Islet precursor cell (in vitro differentiated cells): ENCODE measurements around the gene AXIN1.
"Not testable (repeated sequence)": the region's sequence is repeated elsewhere in the genome, so short reads cannot be mapped to it uniquely, and the experiment has no call there.

Experiments used
- DNase-seq: peaks from one replicate; pipeline ENCODE4 v3.0.0-alpha.2; 2018

AXIN1 gene

DNA sequence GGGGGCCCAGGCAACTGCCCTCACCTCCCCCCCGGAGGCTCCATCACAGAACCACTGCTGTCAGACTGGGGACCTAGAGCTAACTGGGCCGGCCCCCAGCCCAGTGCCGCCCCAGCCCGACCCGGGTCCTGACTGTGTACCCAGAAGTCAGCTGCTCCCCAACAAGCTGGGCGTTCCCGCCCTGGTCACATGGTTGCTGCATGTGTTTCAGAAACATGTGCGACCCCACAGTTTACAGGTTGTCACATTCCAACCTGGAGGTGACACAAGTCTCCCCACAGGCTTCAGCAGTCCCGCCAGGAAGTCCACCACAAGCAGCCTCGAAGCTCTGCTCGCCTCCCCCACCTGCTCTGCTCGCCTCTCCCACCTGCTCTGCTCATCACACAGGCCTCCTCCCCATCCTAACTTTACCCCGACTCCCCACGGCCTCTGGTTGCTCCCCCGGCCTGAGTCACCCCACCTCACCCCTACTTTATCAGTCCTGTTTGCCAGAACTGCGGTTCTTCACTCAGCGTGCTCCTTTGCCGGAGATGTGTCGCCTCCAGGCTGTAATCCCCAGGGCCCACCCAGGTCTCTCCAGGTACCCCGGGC lies 16.8 kb upstream of the AXIN1 start:
- no peak for DNase-seq

DNA sequence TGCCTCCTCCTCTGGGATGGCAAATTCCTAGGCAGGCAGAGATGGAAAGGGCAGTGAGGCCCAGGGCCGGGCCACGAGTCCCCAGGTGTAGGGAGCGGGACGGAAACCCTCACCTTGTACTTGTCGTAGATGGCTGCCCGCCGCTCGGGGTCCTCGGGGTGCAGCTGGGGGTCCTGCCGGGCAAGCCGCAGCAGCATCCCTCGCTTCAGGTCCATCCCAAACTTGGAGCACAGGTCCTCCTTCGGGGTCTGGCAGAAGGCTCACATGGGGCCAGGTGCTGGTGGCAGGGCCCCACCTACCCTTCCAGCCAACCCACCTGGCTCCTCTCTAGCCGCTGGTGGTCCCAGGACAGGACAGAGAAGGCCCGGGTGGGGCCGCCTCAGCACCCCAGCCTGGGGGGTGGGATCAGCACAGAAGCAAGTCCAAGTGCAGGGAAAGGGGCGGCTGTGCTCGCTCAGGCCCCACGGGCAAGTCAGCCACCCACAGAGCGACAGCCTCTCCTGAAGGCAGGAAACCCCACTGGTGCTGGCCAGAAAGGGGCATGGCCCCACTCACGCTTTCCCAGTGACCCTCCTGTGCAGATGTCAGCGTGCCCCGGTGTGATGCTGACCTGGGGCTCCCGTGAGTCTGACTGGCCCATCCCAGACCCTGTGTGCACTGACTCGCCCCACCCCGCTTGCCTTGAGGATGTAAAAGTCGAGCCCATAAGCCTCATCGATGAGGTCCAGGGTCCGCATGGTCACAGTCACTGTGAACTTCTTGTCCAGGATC lies 16.1 kb upstream of the AXIN1 start:
- no peak for DNase-seq

- no peak for DNase-seq
These were observed 14.9 kb upstream of the AXIN1 start for GRCh38 chr16:367333-367903.

GRCh38 chr16:366476-366875 lies 14.0 kb upstream of the AXIN1 start:
- DNase-seq, result no peak

GRCh38 chr16:364595-365491 lies 12.3 kb upstream of the AXIN1 start:
- DNase-seq, result no peak

DNA sequence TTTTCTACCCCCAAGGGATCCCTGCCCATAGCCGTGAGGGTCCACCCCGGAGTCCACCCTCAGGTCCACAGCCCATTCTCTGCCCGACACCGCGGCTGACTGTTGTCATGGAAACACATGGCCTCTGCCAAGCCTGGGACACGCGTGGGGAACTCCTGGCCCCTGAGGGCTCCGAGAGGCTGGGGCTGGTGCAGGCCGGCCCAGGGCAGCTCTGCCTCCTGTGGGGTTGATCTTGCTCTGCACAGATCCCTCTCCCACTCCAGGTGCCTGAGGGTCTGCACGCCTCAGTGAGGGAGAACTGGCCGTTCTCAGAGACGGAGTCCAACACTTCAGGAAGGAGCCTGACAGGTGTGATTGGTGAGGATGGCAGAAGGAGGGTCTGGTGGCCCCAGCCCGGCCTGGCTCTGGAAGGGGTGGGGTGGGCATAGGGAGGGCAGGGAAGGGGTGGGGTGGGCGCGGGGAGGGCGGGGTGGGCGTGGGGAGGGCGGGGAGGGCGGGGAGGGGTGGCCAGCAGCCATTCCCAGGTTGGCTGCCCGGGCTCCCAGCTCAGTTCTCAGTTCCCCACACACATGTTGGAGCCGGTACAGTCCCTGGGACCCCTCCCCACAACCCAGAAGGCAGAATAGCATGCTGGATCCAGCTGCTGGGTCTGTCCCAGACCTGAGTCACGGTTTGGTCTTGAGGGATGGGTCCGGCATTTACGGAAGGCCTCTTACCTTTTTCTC lies 11.4 kb upstream of the AXIN1 start:
- DNase-seq, result no peak

GRCh38 chr16:363110-363765 lies 10.7 kb upstream of the AXIN1 start:
- no peak for DNase-seq

GRCh38 chr16:362702-362999 lies 10.1 kb upstream of the AXIN1 start:
- not testable (repeated sequence) for DNase-seq

DNA sequence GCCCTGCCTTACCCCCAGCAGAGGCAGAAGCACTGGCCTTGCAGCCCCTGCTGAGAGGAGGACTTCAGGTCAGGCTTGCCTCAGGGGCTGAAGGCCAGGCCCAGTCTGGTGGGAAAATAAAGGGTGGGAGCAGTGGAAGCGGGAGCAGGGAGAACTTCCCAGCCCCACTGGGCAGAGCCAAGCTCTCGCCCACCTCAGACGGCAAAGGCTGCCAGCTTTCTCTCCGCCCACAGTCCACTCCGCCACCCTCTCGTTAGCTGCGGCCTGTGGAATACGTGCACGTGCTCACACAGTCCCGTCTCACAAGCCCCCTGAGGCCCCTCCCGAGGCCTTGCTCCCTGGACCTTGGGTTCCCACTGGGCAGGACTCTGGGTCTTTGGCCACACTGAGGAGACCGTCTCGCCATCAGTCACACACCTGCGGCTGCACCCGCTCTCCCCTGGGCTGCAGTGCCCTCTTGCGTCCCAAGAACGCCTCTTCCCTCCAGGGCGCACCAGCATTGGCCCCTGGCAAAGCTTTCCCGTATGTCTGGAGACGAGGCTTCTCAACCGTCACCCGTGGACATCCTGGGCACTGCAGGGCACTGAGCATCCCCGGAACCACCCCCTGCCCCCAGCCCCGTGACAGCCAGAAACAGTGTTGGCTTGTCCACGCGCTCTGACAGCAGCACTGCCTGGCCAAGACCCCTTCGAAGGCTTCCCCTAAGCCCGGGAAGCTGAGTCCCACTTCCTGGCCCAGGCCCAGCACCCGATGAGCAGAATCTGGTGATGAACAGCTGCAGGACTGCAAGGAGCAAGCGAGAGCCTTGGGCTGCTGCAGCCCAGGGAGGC lies 9.6 kb upstream of the AXIN1 start:
- peak; percentile 88 for DNase-seq

DNA sequence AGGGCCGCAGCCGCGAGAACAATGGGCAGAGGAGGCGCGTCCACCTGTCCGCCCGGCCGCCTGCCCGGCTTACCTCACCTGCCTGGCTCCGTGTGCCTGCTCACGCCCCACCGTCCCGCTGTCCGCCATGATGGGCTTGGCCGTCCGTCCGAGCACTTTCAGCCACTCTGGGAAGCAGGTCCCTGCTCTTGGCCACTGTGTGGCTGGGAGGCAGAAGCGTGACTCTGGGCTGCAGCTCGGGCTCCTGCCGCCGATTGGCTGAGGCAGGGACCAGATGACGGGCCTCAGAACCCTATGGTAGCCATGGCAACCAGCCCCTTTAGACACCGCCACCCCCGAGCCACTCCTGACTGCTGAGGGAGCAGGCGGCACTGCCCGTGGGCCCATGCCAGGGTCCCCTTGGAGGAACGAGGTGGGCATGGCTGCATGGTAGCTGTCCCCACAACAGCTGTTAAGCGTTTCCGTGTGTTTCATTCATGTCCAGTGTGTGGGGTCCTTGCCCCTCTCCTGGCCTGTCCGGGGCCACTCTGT lies 8.9 kb upstream of the AXIN1 start:
- peak; percentile 55 for DNase-seq

GRCh38 chr16:360698-361336 lies 8.3 kb upstream of the AXIN1 start:
- no peak for DNase-seq

- no peak for DNase-seq
These were observed 7.6 kb upstream of the AXIN1 start for GRCh38 chr16:359871-360697.

- DNase-seq, result no peak
These were observed 6.7 kb upstream of the AXIN1 start for GRCh38 chr16:359067-359763.

GRCh38 chr16:356741-357140 lies 4.2 kb upstream of the AXIN1 start:
- no peak for DNase-seq

DNA sequence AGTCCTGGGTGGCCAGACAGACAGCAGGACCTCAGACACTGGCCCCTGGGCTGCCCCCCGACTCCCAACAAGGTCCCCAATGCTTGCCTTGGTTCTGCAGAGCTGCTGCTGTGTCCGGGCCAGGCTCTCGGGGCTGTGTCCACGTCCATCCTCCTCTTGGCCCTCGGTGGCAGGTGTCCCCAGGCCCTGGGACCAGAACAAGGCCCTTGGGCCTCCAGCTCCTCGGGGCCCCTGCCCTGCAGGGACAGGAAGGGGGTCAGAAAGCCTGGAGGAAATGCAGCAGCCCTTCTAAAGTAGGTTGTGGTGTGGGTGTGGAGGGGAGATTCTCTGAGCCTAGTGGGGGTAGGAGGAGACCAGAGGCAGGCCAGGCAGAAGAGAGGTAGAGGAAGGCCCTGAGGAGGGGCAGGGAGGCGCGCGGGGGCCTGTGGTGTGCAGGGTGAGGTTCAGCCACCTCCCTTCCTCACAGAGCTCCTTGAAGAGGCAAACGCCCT lies 2.5 kb upstream of the AXIN1 start:
- no peak for DNase-seq

DNA sequence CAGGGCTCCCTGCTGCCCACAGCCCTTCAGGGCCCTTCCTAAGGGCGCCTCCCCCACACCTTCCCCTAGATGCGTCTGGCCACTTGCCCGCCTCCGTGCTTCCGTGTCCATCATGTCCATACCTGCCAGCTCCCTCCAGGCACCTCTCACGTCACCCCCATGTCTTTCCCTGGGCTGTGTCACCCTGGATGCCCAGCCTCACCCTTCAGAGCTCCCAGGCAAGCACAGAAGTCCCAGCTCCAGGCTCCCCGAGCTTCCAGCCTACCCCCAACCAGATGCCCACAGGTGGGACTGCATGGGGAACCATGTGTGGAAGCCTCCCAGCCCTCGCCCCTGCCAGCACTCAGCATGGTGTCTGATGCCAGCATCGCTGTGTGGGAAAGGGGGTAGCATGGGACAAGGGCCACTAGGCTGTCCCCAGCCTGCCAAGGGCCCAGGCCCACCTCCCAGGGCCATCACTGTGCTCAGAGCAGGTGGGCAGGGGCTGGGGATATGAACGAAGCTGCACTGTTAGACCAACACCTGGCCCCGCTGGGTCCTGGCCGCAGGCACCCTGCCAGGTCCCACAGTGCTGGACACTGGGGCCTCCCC lies 1.9 kb upstream of the AXIN1 start:
- DNase-seq, result no peak

GRCh38 chr16:353404-354290 lies 1.1 kb upstream of the AXIN1 start:
- DNase-seq, result no peak
